Measurements from ENCODE around the gene SLC7A6OS.

- peak; percentile 51; the same call in 1 of the 2 replicates for TF ChIP-seq POLR2A (IDR thresholded peaks at IDR 0.05; ENCODE audit: low read depth, low read length)
- no peak for TF ChIP-seq SPI1 (IDR thresholded peaks at IDR 0.05; ENCODE audit: low read depth, low read length)
- no peak for TF ChIP-seq POU2F2 (IDR thresholded peaks at IDR 0.05; ENCODE audit: low read depth, low read length)
- TF ChIP-seq POLR2AphosphoS5 (IDR thresholded peaks at IDR 0.05; ENCODE audit: low read depth, low read length) = 0 out of 2 replicates have a peak, but pooled peaks have one; percentile 62
- no peak for TF ChIP-seq TAF1 (IDR thresholded peaks at IDR 0.05; ENCODE audit: low read depth, low read length)
Measured at GRCh38 chr16:68299571-68300453, 10.9 kb downstream of the SLC7A6OS start.

Measured in GM12891 (cell line).